ENCODE results near the gene TCOF1.

DNA sequence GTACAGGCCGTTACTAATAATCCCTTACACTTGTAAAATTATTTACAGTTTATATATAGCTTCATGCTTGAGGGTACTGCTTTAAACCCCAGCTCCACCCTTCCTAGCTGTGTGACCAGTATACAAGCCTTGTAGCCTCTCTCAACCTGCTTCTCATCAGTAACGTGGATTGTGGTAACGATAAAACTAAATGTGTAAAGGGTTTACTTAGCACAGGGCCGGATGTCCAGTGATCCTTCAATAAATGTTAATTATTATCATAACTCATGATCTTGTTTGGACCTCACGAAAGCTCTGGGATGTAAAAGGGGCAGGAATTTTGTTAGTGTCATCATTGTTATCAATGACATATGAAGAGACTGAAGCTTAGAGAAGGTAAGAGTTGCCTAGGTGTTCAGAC lies 47.3 kb upstream of the TCOF1 start:
- TF ChIP-seq, protein P1, sequence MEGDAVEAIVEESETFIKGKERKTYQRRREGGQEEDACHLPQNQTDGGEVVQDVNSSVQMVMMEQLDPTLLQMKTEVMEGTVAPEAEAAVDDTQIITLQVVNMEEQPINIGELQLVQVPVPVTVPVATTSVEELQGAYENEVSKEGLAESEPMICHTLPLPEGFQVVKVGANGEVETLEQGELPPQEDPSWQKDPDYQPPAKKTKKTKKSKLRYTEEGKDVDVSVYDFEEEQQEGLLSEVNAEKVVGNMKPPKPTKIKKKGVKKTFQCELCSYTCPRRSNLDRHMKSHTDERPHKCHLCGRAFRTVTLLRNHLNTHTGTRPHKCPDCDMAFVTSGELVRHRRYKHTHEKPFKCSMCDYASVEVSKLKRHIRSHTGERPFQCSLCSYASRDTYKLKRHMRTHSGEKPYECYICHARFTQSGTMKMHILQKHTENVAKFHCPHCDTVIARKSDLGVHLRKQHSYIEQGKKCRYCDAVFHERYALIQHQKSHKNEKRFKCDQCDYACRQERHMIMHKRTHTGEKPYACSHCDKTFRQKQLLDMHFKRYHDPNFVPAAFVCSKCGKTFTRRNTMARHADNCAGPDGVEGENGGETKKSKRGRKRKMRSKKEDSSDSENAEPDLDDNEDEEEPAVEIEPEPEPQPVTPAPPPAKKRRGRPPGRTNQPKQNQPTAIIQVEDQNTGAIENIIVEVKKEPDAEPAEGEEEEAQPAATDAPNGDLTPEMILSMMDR (IDR thresholded peaks at IDR 0.05) = no peak
- TF ChIP-seq POLR2A (IDR thresholded peaks at IDR 0.05; ENCODE audit: low read depth) (no peak), EP300 (IDR thresholded peaks at IDR 0.05) (no peak)

Measured in esophagus muscularis mucosa (tissue), 4 donors.